Endothelial cell of umbilical vein (primary cell): ENCODE results near the gene DEFB116. TPM values are rescaled to one million over a fixed set of nuclear protein-coding genes. Genes with fewer than 3 reads are reported as not detected.

Experiments
- BruUV-seq: library from RNA; stranded (reverse); fragments of 400-500 nt; replicated peaks from 2 replicates; lab custom pipeline; 2021; lab: Mats Ljungman, UMichigan
- CTCF ChIA-PET: fragments of 300-600, 350-600 bp; sonication (Branson Sonifier 250); formaldehyde crosslinking; loops from one replicate; lab custom pipeline; 2021; ENCODE audit warnings: antibody characterized with exemption, inconsistent platforms; lab: Charles Lee
- POLR2A ChIA-PET: fragments of 300-600, 350-600 bp; sonication (Branson Sonifier 250); formaldehyde crosslinking; loops from one replicate; lab custom pipeline; 2021; ENCODE audit warnings: antibody characterized with exemption, inconsistent platforms; lab: Charles Lee
- DNase-seq: peaks from one replicate; pipeline ENCODE4 v3.0.0-alpha.2; 2011; ENCODE audit warnings: low read depth, low spot score
- FAIRE-seq: peaks from 2 replicates; lab custom pipeline; 2011; peaks lifted over from hg19 to GRCh38; lab: Jason Lieb, UNC
- H2AFZ ChIP-seq: 2 replicates; pipeline ENCODE4 v1.6.0; 2012; ENCODE audit warnings: low read depth, low read length, control low read depth, inconsistent platforms
- H3K27ac ChIP-seq: 2 replicates; pipeline ENCODE4 v1.5.1; 2011; ENCODE audit warnings: low read depth, mild to moderate bottlenecking, control low read depth, low read length, moderate library complexity; ENCODE audit not compliant: insufficient read depth
- H3K27me3 ChIP-seq, 2 experiments: 2 replicates each; pipeline versions ENCODE4 v1.6.0 to v1.6.1; 2011; ENCODE audit warnings: low read length in 2 of 2, mixed read lengths in 1 of 2; ENCODE audit not compliant: control insufficient read depth in 2 of 2, insufficient read depth in 2 of 2
- H3K36me3 ChIP-seq, 2 experiments: 2 replicates in 1 of 2; 3 replicates in 1 of 2; pipeline ENCODE4 v1.5.1; 2011; ENCODE audit warnings: low read length in 2 of 2, mild to moderate bottlenecking in 1 of 2, moderate library complexity in 1 of 2; ENCODE audit not compliant: control insufficient read depth in 2 of 2, insufficient read depth in 2 of 2; ENCODE audit errors: extremely low read depth in 1 of 2
- H3K4me1 ChIP-seq: 3 replicates; pipeline ENCODE4 v1.5.1; 2011; ENCODE audit warnings: mild to moderate bottlenecking, low read length; ENCODE audit not compliant: control insufficient read depth, insufficient read depth; ENCODE audit errors: extremely low read depth
- H3K4me2 ChIP-seq: 2 replicates; pipeline ENCODE4 v1.6.1; 2011; ENCODE audit warnings: low read length, control low read depth, mixed read lengths; ENCODE audit not compliant: insufficient read depth
- H3K4me3 ChIP-seq, 3 experiments: fragments of 200-600 bp in 1 of 3; sonication (generic), shearing (Covaris generic) in 1 of 3; replicated peaks in 1 of 3; 2 replicates each; pipeline ENCODE4 v1.5.1; 2011 to 2016; ENCODE audit warnings: control low read depth in 3 of 3, low read length in 3 of 3, mild to moderate bottlenecking in 2 of 3, inconsistent platforms in 1 of 3, low read depth in 1 of 3, moderate library complexity in 1 of 3; ENCODE audit not compliant: insufficient read depth in 1 of 3
- H3K79me2 ChIP-seq: 2 replicates; pipeline ENCODE4 v1.6.0; 2012; ENCODE audit warnings: low read length, inconsistent platforms; ENCODE audit not compliant: control insufficient read depth, insufficient read depth
- H3K9ac ChIP-seq: replicated peaks from 2 replicates; pipeline ENCODE3; 2011; ENCODE audit warnings: low read length, control low read depth; ENCODE audit not compliant: insufficient read depth; ENCODE audit errors: extremely low read depth
- H3K9me1 ChIP-seq: replicated peaks from 3 replicates; pipeline ENCODE4 v1.6.0; 2011; ENCODE audit warnings: mild to moderate bottlenecking, low read length; ENCODE audit not compliant: control insufficient read depth, insufficient read depth; ENCODE audit errors: extremely low read depth
- H3K9me3 ChIP-seq: replicated peaks from 2 replicates; pipeline ENCODE4 v1.5.1; 2012; ENCODE audit warnings: low read length, inconsistent platforms; ENCODE audit not compliant: control insufficient read depth, insufficient read depth
- H4K20me1 ChIP-seq: replicated peaks from 2 replicates; pipeline ENCODE3; 2011; ENCODE audit warnings: mild to moderate bottlenecking, low read length; ENCODE audit not compliant: control insufficient read depth, insufficient read depth; ENCODE audit errors: extremely low read depth
- CTCF ChIP-seq, 2 donors: IDR thresholded peaks; 1 replicate in 1 of 2; 2 replicates in 1 of 2; pipeline ENCODE4 v1.5.1; 2011; ENCODE audit warnings: low read length in 2 of 2, mild to moderate bottlenecking in 2 of 2, moderate library complexity in 2 of 2, control low read depth in 1 of 2, inconsistent platforms in 1 of 2, low read depth in 1 of 2; ENCODE audit not compliant: insufficient read depth in 1 of 2; ENCODE audit errors: extremely low read depth in 1 of 2
- EZH2 ChIP-seq: IDR thresholded peaks from 2 replicates; pipeline ENCODE4 v1.6.1; 2012; ENCODE audit warnings: borderline replicate concordance, low read depth, mild to moderate bottlenecking, moderate library complexity, low read length, inconsistent platforms; ENCODE audit not compliant: severe bottlenecking
- GATA2 ChIP-seq: IDR thresholded peaks from 2 replicates; pipeline ENCODE4 v1.7.0; 2011; ENCODE audit warnings: low read depth, mild to moderate bottlenecking, moderate library complexity, mixed read lengths, low read length; ENCODE audit not compliant: insufficient read length, insufficient read depth
- MAX ChIP-seq: IDR thresholded peaks from 2 replicates; pipeline ENCODE4 v1.6.1; 2011; ENCODE audit not compliant: insufficient read depth, insufficient read length
- MYC ChIP-seq: IDR thresholded peaks from one replicate; pipeline ENCODE4 v1.6.1; 2011; ENCODE audit warnings: mild to moderate bottlenecking, low read depth, low read length
- POLR2A ChIP-seq: IDR thresholded peaks from 2 replicates; pipeline ENCODE4 v1.6.1; 2012; ENCODE audit warnings: low read depth, mild to moderate bottlenecking, control low read depth, low read length
- dilution Hi-C: fragments of 300-500 bp; cut with MboI; formaldehyde crosslinking; loops from one replicate; pipeline ENCODE4 v1.15.0; 2019; ENCODE audit warnings: low sequenced_read_pairs; ENCODE audit not compliant: extremely low pct_ligation_motif_present
- intact Hi-C: fragments of 100-400 bp; cut with micrococcal nuclease; formaldehyde crosslinking; loops from one replicate; pipeline ENCODE4 v1.10.0; 2022
- polyA plus RNA-seq, 4 experiments: library from polyadenylated mRNA; depleted of rRNA in 3 of 4; stranded (reverse) in 3 of 4; unstranded in 1 of 4; fragments of >200 nt; gene quantifications; 2 replicates each; pipeline versions ENCODE4 v1.2.1 to v1.2.3, GENCODE V29; 2011 to 2012; ENCODE audit warnings: missing spikeins in 1 of 4
- total RNA-seq: library from RNA; stranded (reverse); gene quantifications from 2 replicates; pipeline ENCODE4 v1.2.3, GENCODE V29; 2021

Gene DEFB116
- total and polyA plus RNA-seq, 2 donors (not counting 3 experiments of a cell fraction or from before 2014, with no cell fraction given), result not detected

GRCh38 chr20:31274441-31274840 lies 33.9 kb downstream of the DEFB116 start:
- H3K9me3 ChIP-seq, result peaks cover 1% of the 10 kb centered on the region
- no peak overlapping the region for H2AFZ ChIP-seq
- no peaks in the 10 kb centered on the region for H3K79me2 ChIP-seq
- H3K27me3 ChIP-seq, result no peaks in the 10 kb centered on the region
- POLR2A ChIA-PET, result no interaction called here
- intact Hi-C loops, result no loop called here
- DNase-seq, result no peak
- no peak overlapping the region for H3K4me2 ChIP-seq
- no peaks in the 10 kb centered on the region for H3K36me3 ChIP-seq
- H4K20me1 ChIP-seq, result no peaks in the 10 kb centered on the region
- no peaks in the 10 kb centered on the region for H3K4me1 ChIP-seq
- no peak overlapping the region for H3K27ac ChIP-seq
- dilution Hi-C loops, result no loop called here
- CTCF ChIA-PET, result no interaction called here
- TF ChIP-seq POLR2A (no peak), MAX (no peak), CTCF (IDR thresholded peaks at IDR 0.05; ENCODE audit: extremely low read depth in 1 of 2, insufficient read depth in 1 of 2, low read depth in 1 of 2, low read length in 2 of 2) (no peak), MYC (no peak), EZH2 (no peak)
- no peak for FAIRE-seq
- BruUV-seq, result no TSS peak
- H3K9ac ChIP-seq, result no peak overlapping the region
- H3K9me1 ChIP-seq, result no peaks in the 10 kb centered on the region
- no peak overlapping the region for H3K4me3 ChIP-seq

GRCh38 chr20:31260326-31260932 lies 48.0 kb downstream of the DEFB116 start:
- H3K4me3 ChIP-seq, result no peak overlapping the region
- H3K27ac ChIP-seq, result no peak overlapping the region
- intact Hi-C loops (no loop called here), dilution Hi-C loops (no loop called here)
- no peaks in the 10 kb centered on the region for H3K9me1 ChIP-seq
- no peak overlapping the region for H3K9ac ChIP-seq
- DNase-seq (no peak), FAIRE-seq (no peak)
- ChIA-PET POLR2A (no interaction called here), CTCF (interaction anchor here (0.8 kb wide), 1 partner anchor 1741 kb away, joined by 3 read pairs; no protein-coding TSS in a partner anchor)
- H3K9me3 ChIP-seq, result peaks cover under 1% of the 10 kb centered on the region
- no peaks in the 10 kb centered on the region for H3K4me1 ChIP-seq
- no peak overlapping the region for H2AFZ ChIP-seq
- H4K20me1 ChIP-seq, result no peaks in the 10 kb centered on the region
- H3K79me2 ChIP-seq, result no peaks in the 10 kb centered on the region
- no peaks in the 10 kb centered on the region for H3K36me3 ChIP-seq
- H3K27me3 ChIP-seq, result no peaks in the 10 kb centered on the region
- H3K4me2 ChIP-seq, result no peak overlapping the region
- no TSS peak for BruUV-seq
- no peak for TF ChIP-seq GATA2
- TF ChIP-seq CTCF (IDR thresholded peaks at IDR 0.05; ENCODE audit: extremely low read depth in 1 of 2, insufficient read depth in 1 of 2, low read depth in 1 of 2, low read length in 2 of 2), result peak; percentile 12 to 24
